GM21786 (cell line): ENCODE results near the gene NTRK2.

ENCODE experiments used
- ATAC-seq: cut with Tn5 transposase; IDR thresholded peaks from one replicate; pipeline ENCODE4 v1.9.1; 2021; ENCODE audit not compliant: unreplicated experiment

NTRK2 gene

DNA sequence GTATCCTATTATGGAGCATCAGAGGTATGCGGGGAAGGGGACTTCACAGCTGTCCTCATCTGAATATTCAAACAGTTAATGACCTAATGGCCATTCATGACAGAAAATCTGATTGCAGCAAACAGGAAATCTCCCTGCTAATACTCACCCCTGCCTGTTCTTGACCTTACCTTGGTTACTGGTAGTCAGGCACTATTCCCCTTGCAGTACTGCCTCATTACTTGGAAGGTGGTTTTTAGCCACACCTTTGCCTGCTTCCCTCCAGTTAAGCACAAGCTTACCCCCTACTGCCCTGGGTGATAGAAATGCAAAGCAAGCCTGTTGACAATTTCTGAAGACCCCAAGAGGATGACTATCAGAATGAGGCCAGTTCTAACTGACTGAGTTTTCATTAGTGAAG, 332.4 kb downstream of the NTRK2 start:
- no peak for ATAC-seq

DNA sequence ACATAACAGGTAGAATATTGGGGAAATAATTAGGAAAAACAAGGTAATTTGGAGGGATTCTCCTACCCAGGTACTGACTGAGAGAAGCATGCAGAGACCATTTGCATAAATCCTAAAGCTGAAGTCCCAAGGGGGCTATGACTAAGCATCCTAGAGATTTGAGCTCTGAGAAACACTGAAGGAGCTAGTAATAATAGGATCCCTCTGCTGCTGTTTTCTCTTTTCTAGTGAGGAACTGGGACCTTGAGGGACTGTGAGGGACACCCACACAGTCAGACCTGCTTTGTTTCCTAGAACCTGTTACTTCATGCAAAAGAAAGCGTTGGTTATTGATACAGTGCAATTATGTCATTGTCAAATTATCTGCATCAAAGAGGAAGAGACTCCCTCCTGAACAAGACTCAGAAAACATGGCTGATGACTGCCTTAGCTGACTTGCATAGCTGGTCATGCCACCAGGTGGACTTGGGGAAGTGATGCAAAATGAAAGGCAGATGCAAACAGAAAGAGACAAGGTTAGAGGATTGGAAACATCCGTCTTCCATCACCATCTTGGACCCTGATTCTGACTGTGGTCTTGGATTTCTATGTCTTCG, 335.4 kb downstream of the NTRK2 start:
- ATAC-seq = no peak

DNA sequence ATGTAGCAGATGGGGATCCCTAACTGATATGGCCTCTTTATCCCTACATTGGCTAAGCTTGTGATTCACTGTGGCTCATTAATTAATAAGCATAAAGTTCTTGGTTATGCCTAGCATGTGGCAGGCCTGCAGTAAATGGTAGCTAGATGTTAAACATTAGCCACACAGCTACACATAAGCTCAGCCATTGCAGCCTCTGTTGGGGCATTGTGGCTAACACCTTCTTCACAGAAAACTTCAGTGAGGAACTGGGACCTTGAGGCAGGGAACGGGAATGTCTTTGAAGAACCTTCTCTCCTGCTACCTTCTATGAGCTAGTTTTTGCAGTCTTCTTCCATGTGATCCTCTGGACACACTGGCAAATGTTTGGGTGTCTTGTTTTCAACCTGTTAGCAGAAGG, 338.2 kb downstream of the NTRK2 start:
- ATAC-seq = no peak

DNA sequence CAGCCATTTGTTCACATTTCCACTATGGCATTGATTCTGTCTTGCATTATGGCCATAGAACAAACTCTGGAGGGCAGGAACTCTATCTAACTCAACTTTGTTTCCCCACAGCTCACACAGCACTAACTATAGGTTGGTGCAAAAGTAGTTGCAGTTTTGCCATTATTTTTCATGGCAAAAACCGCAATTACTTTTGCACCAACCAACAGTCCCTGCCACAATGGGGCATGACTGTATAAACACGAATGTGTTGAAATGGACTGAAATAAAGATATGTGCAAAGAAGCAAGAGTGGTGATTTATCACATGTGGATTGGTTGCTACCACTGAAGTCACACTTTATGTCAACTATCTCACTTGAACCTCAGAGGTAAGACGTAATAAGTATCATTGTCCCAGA, 338.7 kb downstream of the NTRK2 start:
- ATAC-seq = no peak

DNA sequence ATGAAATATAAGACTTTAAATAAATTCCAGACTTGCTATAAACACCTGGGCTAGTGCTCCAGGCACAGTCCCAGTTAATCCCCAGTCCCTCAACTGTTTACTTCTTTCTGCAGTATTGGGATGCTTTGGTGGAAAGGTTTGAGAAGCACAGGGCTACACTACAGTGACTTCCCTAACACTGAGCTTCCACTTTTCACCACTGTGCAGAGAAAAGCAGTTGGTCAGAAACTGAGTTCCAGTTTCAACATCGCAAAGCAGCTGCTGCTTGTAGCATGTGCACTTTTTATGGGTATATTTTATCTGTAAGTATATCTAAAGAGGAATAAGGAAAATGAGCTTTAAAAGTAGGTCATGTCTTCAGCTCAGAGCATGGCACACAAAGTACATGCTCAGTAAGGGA, 339.7 kb downstream of the NTRK2 start:
- ATAC-seq = peak; percentile 78

DNA sequence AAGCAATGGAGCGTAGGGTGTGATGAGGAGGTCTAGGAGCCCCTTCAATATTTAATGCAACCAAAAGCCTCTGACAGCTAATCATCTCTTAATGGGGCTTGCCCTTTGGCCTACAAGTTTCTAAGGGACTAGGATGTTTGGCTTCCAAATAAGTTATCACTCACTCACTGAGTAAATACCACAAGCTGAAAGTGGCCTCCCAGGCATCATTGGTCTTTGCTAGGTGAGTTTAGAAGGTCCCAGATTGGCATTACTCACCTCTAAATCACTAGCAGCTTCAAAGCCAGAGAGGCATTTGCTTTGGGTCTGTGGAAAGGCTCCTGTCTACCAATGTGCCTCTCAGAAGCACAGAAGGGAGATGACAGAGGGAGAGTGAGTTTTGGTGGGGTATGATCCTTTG, 344.2 kb downstream of the NTRK2 start:
- no peak for ATAC-seq

DNA sequence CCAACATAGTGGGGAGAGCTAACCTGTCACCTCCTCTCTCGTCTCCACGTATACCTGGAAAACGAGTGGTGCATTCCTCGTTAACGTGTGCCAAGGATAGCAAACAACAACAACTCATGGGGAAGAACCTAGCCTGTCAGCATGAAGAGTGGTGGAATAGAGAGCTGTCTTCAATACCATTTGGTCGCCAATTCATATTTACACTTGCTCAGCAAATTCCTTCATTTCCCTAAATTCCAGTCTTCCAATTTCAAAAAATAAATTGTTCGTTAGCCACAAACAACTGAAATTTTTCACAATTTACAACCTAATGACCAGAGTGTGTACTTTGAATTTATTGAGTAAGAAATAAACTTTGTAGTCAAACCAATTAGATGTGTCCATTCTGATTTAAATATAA, 344.8 kb downstream of the NTRK2 start:
- ATAC-seq = no peak

DNA sequence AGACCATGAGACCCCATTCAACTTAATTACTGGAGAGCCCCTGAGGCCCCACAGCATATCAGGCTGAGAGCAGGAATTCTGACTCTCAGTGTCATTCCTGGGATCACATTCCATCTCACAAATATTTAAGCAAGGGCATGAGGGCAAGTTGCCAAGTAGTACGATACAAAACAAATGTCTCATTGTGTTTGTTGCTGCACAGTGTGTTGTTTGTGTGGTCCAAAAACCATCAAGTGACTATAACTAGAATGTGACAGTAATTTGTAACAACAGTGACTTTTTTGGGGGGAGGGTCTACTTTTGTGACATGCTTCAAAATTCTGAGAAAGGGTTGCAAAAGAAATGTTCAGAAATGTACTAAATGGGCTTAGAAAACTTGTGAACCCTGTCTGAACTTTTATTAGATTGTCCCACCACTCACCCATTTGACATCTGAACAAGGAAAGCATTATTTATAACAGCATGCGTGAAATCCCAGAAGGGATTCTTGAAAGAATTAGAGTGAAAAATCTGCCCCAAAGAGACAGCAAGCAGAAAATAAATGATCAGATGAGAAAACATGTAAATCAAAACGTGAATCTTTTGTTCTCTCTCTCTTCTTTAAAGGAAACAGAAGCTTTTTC, 347.0 kb downstream of the NTRK2 start:
- ATAC-seq = no peak

DNA sequence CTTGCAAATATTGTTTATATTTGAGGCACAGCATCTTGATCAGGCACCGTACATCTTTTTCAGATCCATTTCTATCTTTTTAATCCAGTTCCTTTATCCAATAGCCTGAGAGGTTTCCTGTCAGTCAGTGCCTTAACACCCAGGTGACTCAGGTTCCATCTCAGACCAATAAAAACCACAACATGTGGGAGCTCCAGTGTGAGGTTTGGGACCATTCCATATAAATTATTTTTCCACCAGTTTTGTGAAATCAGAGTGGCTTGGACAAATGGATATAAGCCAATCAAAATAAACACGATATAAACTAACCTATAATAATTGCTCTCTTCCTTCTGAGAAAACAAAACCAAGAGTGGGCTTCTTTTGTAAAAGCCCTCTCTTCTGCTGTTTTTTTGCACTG, 351.3 kb downstream of the NTRK2 start:
- ATAC-seq = no peak

DNA sequence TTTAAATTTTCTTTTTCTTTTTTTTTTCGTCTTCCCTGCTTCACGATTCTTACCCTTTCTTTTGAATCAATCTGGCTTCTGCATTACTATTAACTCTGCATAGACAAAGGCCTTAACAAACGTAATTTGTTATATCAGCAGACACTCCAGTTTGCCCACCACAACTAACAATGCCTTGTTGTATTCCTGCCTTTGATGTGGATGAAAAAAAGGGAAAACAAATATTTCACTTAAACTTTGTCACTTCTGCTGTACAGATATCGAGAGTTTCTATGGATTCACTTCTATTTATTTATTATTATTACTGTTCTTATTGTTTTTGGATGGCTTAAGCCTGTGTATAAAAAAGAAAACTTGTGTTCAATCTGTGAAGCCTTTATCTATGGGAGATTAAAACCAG, 352.2 kb downstream of the NTRK2 start:
- no peak for ATAC-seq

DNA sequence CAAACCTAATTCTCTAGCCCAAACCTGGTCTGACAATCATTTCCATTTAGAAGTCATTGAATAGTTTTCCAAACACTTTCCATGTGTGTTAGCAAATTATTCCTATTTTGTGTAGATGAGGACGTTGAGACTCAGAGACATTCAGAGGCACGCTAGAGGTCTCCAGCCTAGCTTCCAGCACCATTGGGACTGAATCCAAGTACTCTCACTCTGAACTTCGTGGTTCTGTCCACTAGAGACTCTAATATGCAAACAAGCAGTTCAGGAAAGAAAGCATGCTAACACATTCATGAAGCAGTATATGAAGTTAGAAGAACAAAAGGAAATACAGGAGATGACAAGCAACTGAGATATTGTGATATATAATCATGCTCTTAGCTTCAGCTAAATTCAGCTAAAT, 354.8 kb downstream of the NTRK2 start:
- no peak for ATAC-seq

DNA sequence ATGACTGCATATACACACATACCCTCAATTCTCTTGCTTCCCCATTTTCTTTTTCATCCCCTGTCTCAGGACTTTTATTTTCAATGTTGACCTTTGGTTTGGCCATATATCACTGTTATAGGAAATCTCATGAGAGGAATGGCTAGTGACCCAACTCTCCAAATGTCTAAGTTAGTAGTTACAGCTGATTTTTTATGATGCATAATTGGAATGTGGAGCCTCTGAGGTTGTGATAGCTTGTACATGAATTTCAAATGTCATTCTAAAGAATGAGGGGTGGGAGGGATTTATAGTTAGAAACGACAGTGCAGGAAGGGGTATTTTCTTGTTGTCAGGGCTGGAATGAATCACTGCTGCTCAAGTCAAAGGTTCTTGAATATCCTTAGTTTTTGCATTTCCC, 356.1 kb downstream of the NTRK2 start:
- ATAC-seq = no peak

DNA sequence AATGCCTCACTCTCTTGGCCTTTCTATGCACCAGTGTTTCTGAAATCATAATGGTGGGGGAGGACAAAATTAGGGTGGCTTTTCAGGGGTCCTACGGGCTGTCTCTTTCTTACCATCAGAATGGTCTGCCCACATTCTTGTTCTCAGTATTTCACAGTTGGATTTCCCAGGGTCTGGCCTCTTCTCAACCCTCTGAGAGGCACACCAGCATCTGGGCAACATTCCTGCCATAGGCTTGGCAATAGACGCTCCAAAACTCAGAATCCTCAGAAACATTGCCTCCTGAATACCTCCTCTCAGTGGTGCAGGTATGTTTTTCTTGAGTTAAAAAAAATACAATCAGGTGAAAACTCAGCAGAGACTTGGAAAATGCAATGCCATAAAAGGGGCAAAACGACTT, 358.3 kb downstream of the NTRK2 start:
- ATAC-seq = no peak

DNA sequence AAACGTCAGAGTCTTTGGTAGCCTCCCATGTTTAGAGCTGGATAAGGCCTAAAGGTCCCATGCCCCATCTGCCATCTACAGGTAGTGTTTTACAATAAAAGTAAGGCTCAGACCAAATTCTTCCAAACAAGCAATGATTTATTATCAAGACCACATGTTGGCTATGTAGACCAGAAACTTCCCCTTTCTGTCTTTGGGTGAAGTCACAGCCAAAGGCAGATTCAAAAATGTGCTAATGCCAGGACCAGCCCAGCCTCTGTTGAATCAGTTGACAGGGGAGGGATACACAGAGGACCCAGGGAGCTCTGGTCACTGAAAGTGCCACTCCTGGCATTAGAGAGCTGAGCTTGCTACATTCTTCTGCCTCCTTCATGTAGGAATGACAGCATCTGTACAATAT, 360.8 kb downstream of the NTRK2 start:
- no peak for ATAC-seq

DNA sequence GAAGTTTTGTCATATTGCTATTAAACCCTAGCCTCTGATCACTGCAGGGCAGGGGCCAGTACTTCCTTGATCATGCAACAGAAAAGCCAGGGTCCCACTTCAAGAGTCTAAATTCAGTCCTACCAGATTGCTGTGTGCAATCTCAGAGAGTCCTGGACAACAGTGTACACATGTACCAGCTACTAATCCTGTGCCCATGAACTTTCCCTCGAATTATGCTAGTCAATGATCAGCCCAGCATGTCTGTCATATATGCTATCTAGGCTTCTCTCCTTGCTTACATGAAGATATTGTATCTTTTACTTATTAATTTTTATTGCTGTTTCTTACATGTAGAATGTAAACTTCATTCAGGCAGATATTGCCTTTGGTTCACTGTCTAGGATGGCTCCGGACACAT, 367.0 kb downstream of the NTRK2 start:
- no peak for ATAC-seq

DNA sequence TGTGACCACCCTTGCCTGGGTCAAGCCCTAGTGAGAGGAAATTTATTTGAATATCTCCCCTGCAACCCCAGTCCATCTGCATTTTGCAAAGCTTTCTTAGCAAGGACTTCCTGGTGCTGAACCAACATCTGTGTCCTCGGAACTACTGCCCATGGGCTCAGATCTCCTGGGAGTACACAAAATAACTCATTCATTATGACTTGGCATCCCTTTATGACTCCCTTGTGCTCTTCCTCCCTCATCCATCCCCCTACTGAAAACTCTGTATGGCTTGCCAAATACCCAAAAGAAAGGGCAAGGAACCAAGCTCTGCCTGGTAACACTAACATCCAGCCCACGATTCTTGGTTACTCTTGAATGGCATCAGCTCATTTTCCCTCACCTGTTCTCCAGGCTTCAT, 368.5 kb downstream of the NTRK2 start:
- no peak for ATAC-seq

DNA sequence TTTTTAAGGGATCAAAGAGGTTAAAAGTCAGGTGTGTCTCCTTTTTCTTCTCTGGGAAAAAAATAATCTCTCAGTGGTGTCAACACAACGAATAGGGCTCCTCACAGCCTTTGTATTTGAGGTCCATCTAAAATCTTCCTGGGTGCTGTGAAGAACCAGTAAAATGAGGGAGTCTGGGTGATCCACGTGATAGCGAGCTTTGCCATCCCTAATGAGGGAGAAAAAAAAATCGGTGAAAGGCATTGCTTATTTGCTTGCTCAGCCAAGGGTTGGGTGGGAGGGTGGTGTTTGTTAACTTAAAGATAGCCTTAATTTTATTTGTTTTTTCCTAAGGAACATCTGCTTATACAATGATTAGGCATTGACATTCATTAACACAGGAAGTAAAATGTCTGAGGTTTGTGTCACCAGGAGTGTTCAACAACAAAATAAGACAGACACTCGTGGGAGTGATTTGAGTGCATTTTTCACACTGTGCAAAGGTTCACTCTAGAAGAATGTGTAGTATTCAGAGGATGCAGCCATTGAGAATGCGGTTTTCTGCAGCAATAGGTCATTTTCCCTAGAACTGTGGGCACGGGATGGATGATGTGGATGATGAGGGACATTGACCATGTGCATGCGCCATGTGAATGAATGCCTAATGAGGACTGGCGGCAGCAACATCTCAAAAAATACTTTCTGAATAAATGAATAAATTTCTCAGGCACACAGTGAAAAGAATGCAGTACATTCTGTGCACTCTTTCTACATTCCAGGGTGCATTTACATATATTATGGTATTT, 369.5 kb downstream of the NTRK2 start:
- no peak for ATAC-seq

DNA sequence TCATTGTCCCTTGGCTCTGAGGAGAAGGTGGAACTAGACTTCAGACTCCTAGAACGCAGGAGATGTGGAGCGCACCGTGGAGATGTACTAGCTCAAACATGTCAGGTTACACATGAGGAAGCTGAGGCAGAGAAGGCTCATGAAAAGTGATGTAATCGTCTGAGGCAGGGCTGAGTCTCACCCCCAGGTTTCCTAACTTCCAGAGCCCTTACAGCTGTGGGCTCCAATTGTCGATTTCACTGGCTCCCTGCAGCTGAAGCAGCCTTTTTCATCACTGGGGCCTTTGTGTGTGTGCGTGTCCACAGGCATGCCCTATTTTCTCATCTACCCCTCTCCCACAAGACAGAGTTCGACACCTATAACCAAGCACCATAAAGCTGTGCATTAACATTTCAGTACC, 370.6 kb downstream of the NTRK2 start:
- ATAC-seq = no peak

DNA sequence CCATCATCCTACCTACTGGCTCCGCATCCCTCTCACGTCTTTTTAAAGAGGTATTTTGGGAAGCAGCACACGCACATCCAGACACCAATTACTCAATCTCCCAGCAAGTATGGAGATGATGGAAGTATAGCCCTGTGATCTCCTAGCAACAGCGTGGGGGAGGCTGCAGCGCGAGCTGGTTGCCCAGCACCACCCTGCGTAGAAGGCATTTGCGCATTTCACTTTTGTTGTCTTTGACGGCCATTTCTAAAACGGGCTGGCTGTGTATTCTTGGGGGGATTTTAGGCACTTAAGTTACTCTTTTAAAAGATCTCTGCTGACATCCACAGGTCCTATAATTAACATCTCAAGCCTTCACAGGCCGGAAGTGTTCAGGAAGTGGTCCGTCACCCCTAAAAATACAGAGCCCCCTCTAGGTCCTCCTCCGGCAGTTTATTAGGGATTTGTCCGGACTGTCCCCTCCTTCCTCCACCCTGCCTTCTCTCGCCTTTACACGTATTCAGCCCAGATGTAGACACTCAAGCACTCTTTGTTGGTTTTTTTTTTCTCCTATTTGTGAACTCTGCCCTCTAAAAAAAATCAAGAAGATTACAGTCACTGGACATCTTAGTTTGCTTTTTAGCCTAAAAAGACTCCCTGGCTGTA, 371.4 kb downstream of the NTRK2 start:
- no peak for ATAC-seq

DNA sequence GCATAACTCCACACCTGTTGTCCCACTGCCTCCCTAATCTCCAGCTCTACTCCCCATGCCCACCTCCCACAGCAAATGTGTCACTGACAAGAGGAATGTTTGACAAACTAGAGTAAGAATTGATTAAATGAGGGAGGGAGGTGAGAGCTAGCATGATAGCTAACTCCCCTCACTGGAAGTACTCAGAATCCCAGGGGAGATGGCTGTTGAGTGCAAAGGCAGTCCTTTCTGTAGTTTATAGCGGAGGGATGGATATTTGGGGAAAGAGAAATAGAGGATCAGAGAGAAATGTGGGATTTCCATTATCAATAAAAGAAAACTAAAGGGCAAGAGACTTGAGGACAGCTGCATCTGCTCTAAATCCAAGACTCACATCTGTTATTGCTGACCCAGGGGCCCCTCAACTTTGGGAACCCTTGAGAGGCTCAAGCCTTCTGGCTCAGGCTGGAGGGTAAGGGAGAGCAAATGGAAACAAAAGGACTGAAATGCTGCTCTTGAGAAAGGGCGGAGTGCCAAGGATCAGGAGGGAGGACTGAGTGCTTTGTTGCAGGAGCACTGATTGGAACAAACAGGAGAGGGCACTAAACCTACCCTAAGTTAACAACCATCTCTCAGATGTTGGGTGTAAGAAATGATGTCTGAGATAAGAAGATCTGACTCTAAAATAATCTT, 372.1 kb downstream of the NTRK2 start:
- no peak for ATAC-seq

DNA sequence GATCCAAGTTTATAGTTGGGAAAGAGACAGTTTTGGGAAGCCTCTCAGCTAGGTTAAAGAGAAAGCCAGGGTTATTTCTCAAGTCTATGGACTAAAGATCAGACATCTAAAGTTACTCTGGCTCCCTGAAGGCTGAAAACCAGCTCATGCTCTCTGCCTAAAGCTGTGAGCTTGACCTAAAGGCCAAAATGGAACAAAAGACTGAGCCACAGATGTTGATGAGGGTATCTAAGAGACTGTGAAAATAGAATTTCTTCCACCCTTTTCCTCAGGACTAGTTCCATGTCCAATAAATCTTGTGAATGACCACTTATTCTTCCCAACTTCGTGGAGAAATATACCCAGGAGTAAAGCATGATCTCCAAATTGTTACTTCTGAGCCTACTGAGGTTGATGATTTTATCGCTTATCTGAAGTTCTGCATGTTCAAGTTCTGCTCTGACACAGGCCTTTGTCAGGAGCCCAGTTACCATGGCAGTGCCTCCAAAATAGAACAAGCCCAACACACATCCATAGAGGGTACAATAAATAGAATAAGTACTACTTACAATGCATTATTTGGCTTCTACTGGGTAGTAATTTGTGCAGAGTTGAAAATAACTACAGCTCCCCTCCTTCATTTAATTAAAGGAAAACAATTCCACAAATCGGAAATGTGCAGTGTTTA, 373.6 kb downstream of the NTRK2 start:
- no peak for ATAC-seq
